GM21825 (cell line): Measurements from ENCODE around the gene GRK5.

Source experiments
- ATAC-seq: cut with Tn5 transposase; IDR thresholded peaks from one replicate; pipeline ENCODE4 v1.9.1; 2021; ENCODE audit warnings: mild to moderate bottlenecking, moderate library complexity; ENCODE audit not compliant: unreplicated experiment

The GRK5 gene

DNA sequence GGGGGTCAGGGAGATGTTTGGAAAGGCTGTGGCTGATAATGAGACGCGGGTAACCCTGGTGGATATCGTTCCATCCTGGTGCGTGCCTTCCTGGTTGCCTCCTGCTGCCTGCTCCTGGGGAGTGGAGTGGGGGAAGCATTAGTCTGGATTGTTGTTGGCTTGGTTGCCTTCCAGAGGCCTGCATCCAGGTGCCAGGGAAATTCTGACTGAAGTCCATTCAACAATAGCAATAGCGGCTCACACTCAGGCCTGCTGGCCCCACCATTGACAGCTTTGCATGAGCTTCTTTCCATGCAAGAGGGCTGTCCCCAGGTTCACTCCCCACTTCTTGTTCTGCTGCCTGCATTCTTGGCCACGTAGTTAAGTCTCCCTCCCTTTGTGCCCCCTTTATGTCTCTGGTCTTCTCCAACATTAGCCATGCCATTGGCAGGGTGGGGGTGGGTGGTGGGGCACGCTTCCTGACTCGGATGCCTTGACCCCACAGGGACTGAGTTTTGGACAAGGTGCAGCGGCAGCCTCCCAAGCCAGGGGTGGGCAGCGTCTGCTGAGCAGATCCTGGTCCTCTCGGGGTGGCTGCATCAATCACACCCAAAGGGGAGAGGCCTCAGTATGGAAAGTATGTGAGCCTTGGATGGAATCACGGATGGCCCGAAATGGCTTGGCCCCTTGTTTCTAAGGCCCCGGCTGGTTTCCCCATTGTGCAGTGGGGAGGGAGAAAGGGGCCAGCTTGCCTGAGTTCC is 150.2 kb downstream of the GRK5 start:
- no peak for ATAC-seq

DNA sequence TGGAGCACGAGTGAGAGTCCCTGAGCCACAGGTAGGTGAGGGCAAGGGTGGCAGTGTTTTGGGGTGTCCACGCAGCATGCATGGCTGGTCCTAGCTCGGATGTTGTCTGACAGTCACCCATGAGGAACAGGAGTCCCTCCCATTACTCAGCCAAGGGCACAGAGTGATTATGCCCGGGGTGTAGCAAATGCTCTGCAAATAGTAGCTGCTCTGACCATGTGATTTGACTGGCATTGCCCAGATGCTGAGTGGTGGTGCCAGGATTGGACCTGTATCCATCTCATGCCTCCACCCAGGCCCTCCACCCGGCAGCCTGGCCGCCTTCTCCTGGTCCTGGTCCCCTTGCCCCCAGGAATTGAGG is 150.8 kb downstream of the GRK5 start:
- ATAC-seq, result no peak

DNA sequence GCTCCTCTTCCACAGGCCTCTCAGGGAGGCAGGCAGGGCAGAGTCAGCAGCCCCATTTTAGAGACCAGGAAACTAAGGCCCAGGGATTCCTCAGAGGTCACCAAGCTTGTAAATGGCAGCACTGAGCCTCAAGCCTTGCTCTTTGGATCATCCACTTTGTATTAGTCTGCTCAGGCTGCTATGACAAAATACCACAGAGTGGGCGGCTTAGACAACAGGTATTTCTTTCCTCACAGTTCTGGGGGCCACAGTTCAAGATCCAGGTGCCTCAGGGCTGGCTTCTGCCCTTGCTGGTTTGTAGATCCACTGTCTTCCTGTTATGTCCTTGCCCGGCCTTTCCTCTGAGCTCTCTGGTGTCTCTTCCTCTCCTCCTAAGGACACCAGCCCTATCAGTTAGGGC is 151.2 kb downstream of the GRK5 start:
- ATAC-seq, result no peak

DNA sequence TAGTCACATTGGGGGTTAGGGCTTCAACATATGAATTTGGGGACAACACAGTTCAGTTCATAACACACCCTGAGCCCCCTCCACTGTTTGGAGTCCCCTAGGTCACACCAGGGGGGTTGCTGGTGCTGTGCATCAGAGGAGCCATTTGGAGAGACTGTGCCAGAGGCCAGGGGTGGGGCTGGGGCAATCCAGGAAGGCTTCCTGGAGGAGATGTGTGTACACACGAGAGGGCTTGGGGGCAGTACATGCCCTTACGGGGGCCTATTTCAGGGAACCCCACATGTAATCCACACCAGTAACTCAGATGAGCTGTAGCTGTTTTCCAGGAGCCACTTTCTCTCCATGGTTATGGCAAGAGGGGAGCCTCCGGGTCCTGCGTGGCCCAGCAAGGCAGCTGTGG is 151.7 kb downstream of the GRK5 start:
- ATAC-seq, result no peak

DNA sequence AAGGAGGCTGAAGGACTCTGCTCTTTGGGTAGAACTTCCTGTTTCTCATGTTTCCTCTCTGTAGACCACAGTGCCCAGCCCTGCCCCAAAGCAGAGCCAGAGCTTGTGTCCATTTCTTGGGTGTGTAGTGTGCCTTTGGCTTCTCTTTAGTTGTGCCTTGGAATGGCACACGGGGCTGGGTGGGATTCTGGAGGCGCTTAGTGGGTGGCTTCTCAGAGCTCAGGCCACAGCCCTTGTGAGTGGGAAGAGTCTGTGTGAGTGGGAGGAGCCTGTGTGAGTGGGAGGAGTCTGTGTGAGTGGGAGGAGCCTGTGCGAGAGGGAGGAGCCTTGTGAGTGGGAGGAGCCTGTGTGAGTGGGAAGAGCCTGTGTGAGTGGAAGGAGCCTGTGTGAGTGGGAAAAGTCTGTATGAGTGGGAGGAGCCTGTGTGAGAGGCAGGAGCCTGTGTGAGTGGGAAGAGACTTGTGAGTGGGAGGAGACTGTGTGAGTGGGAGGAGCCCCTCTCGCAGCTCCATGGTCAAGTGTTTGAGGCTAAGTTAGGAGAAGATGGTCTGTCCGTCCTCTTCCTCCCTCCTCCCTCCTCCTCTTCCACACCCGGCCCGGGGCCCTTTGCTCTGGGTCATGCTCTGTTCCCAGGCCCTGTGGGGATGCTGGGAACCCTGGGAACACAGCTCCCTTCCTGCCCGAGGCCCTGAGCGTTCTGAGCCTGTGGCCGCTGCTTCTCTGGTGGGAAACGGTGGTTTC is 153.0 kb downstream of the GRK5 start:
- no peak for ATAC-seq

DNA sequence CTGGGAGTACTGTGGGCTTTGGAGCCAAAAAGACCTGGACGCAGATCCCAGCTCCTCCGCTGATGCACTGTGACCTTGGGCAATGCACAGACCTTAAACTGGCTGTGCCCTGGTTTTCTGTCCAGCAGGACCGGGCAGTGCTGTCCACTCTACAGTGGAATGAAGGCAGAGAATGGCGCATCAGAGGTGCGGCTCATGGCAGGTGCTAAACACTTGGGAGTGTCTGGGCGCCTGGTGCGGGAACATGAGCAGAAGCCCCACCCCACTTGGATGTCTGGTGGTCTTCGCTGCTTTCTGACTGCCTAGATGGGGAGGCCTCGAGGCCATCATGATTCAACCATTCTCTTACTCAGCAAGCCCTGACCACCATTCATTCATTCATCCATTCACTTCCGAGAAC is 153.7 kb downstream of the GRK5 start:
- ATAC-seq, result no peak

DNA sequence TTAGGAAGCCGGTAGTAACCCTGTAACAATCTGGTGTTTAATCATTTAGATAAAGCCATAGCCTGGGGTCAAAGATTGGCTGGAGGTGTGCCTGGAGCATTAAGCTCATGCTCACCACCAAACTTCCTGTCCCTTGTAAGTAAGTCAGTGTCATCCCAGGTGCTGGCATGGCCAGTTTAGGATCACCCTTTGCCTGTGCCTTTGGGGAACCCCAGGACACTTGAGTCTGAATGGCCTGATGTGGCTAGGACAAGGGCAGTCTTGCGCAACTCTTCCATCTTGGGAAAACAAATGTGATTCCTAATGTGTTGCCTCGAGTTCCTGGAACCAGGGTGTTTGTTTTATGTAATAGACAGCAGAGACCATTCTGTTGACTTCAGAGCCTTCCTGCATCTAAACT is 154.8 kb downstream of the GRK5 start:
- no peak for ATAC-seq

DNA sequence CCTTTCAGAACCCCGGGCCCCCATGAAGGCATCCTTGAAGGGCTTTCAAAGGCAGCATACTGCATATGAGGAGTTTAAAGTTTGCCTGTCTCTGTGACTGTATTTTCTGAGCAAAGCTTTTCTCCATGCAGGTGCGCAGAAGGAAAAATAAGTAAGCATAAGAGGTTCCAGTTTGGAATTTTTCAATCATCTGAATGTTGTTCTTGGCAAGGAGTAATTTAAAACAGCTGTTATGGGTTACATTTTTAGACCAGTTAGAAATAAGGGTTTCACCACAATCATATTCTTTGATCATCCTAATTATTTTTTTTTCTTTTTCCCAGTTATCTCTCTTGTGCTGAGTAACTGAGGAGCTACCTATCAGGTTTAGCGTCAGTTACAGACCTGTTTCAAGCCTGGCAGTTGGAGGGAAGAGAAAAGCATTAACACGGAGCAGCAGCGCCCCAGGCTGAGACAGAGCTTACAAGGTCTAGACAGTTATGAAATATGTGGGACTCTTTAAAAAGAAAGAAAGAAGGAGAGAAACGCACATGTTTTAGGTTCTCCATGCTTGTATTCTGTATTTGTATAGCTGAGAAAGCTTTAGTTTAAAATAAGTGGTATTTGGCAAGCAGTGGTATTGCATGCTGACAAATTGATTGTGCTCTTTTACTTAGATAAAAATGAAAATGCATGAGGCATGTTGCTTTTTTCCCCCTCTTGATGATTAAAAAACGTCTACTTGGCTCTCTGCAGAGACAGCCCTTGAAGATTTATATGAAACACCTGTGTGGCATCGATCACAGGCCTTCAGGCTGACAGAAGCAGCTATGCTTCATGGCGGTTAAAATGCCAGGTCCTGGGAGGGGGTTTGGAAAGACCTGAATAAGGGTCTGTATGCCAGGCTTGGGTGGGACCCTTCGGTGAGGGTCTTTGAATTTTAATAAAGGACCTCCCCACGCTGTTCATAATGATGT is 157.6 kb downstream of the GRK5 start:
- ATAC-seq, result no peak

DNA sequence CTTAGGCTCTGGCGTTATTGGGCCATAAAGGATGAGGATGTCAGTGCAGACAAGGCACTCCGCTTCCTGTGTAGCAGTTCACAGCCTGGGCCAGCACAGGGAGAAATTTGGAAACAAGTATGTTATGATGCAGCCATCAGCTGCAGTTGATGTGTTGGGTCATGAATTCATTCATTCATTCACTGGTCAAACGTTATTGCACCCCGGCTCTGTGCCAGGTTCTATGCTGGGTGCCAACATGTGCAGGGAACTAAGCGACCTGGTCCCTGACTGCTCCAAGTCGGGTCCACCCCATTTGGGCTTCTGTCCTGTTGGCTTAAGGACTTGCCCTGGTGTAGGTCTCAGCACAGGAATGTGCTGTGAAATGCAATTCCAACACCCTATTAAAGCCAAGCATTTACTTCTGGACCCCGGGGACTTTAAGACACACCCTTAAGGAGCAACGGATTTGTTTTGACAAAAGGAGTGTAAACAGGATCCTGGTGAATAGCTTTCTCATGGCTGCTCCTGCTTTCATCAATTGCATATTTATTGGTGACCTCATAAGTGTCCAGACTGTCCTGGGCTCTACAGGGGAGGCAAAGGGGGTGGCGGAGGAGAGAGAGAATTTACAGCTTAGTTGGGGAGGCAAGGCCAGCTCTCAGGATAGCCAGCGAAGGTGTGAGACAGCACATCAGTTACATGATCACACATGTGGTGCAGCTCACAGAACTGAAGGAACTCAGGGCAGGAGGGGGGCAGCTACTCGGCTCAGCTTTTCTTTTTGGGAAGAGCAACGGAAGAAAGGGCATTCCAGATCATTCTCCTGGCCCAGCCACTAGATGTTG is 158.6 kb downstream of the GRK5 start:
- no peak for ATAC-seq

DNA sequence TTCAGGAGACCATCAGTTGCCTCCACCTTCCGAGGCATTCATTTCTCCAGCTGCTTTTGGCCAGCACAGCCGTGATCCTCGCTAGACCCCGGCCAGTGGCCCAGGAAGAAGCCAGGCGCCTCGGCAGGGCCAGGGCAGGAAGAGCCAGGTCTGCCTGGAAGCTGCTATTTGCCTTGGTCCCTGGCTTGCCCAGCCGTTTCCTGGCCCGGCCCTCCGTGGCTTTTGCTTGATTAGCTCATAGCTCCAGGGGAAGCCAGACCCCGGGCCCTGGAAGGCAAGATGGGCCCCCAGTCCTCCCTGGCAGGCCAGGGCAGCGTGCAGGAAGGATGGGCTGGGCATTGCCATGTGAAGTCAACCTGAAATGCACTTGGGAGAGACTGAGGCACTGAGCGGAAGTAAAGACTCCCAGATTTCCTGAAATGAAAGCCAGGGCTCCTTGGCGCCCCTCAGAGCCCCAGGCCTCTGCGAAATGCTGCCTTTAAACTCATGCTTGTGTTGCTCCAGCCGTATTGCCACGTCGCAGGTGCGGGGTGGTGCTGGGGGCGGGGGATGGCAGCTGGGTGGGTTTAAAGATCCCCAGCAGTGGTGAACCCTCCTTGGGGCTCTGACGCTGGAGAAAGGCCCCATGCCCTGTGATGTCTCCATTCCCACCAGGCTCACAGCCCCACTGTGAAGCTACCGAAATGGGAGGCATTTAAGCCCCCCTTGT is 160.6 kb downstream of the GRK5 start:
- ATAC-seq, result no peak

DNA sequence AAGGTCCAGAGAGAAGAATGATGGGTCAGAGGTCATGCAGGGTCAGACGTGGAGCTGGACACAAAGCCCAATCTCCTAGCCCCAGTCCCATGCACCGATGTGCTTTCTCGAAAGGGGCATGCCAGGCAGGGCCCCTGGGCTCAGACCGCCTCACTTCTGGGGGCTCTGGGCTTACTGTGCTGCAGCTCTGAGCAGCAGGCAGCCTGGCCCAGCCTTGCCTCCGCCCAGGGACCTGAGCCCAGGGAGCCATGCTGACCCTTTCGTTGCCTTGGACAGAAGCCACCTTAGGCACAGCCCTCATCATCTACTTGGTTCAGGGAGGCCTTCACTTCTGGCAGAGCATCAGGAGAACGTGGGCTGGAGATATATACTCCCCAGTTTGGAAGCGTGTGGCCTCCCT is 161.2 kb downstream of the GRK5 start:
- no peak for ATAC-seq

DNA sequence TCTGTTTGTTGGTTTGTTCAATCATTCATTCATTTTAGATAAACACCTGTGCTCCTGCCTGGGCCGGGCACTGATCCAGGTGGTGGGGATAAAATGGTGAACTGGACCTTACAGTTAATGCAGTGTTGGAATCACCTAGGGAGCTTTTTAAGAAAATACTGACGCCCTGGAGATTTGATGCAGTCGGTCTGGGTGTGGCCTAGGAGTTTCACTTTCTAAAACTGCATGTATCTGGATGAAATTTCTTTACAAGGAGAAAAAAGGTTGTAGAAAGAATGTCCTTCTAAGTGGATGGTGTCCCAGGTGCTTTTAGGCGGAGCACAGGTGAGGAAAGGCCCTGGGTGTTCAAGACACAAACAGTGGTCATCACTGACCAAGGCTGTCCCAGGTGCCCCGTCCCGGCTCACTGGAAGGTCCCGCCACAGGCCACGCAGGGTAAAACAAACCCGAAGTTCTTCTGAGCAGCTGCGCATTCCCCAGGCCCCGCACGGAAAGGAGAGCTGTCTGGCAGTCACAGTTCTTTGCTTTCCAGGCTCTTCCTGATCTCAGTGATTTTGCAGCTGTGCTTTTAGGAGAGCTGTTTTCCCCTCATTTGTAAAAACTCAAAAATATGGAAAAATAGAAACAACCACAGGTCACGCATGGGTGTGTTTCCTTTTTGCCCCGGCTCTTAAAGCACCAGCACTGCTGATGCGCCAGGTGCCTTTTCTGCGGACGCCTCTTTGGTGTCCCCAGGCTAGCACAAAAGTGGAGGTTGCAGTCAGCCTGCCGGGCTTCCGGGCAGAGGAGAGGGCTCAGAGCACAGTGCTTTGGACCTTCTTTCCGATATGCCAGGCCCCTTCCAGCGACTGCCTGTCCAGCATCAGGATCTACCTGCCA is 161.9 kb downstream of the GRK5 start:
- ATAC-seq, result peak; percentile 66

DNA sequence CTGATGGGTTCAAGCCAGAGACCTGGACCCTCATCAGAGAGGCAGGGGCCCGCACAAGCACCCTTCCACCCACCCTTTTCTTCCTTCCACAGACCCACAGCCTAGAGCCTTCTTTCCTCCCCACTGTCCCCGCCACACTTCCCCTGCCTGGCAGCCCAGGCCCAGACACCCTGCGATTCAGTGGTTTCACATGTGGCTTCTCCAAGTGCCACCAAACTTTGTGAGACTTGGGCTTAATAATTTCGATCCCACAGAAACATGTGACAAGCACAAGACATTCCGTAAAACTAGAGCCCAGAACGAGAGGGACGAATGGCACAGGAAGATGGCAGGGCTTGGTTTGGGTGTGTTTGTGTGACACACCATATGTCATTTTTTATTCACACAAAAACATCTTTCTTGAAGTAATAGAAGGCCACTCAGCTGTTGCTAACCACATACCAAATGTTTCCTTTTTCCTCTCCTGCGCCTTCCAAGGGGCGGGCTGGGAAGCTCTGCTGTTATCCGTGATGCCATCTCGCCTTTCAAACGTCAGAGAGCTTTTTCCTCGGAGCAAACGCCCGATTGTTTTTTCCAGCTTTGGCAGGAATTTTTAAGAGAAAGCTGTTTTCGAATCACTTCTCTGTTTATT is 162.9 kb downstream of the GRK5 start:
- ATAC-seq, result no peak

DNA sequence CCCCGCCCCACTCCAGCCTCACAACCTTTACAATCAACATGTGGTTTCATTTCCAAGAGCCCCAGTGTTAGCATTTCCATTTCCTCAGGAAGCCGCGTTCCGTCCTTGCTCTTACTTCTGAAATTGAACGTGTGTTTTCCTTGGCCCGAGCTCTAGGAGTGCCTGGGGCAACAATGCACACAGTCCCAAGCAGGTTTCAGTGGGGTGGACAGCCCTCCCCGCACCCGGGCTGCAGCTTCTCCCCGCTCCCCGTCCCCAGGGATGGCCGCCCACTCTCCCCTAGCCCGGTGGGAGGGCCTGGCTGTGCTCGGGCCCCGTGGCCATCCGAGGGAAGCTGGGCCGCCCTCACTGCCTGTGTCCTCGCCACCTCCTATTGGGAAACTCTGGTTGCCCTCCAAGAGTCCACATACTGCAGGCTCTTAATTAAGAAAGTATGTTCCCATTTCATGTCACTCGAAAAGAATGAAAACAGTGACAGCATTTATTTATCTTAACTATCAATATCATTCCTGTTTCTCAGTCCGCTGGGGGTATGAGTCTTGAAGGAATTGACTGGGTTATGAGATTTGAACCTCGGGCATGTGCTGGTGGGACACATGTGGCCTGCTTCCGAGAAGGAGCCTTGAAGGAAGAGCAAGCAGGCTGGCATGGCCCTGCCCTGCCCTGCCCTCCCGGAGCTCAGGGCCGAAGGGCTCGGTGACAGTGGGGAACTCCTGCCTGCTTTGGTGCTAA is 163.8 kb downstream of the GRK5 start:
- no peak for ATAC-seq

DNA sequence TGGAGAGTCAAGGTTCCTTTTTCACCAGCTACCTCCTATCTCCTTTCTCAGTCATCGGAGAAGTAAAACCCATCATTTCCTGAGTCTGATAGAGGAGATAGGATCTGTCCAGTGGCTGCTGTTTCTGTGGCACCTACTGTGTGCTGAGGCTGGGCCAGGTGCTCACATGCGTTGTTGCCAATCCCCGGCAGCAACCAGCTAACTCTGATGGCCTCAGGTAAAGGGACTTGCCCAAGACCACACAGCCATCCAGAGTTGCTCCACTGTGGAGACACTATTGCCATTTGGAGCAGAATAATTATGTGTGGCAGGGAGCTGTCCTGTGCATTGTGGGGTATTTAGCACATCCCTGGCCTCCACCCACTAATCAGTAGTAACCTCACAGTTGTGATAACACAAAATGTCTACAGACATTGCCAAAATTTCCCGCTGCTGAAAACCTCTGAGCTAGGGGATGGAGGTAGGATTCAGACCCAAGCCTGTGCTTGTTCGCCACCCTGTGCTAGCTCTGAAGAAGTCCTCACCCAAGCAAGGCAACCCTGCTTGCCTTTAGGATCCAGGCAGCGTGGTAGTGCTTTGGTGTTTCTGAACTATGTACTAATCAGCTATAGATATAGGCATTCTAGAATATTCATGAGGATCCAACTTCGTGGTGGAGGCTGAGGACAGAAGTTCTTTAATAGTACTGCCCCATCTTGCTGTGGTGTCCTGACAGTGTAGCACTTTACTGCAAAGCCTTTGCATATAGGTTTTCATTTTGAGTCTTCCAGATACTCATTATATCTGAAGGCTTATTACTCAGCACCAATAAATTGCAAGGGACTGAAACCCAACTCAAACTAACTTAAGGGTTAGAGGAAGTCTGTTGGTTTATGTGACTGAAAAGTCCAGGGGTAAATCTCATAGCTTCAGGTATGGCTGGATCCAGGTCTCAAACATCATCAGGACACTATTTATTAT is 164.6 kb downstream of the GRK5 start:
- ATAC-seq, result no peak

DNA sequence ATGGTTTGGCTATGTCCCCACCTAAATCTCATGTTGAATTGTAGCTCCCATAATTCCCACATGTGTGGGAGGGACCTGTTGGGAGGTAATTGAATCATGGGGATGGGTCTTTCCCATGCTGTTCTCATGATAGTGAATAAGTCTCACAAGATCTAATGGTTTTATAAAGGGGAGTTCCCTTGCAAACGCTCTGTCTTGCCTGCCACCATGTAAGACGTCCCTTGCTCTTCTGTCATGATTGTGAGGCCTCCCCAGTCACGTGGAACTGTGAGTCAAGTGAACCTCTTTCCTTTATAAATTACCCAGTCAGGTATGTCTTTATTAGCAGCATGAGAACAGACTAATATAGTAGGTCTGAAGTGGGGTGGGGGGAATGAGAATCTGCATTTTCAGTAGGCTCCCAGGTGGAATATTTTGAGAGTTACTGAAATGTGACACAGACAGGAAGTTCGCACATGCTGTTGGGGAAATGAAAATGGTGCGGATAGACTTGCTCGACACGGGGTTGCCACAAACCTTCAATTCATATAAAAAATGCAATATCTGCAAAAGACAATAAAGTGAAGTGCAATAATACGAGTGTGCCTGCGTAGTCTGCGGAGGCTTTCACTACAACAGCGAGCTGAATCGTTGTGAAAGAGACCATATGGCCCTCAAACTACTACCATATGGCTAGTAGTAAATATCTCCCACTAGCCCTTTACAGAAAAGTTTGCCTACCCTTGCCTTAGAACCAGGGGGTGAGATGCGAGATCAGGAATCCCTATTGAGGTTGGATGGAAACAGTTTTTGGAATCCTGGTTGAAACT is 166.1 kb downstream of the GRK5 start:
- ATAC-seq, result no peak
